LNCAP (cell line): ENCODE results near the gene RTN4.

Experiments used
- TF ChIP-seq, protein P1 (sequence below): fragments of 450-650 bp; IDR thresholded peaks from 2 replicates; pipeline ENCODE4 v1.5.1; 2017; ENCODE audit warnings: mild to moderate bottlenecking

RTN4 gene

GRCh38 chr2:55061523-55062344 is 11.5 kb upstream of the RTN4 start:
- TF ChIP-seq, protein P1, sequence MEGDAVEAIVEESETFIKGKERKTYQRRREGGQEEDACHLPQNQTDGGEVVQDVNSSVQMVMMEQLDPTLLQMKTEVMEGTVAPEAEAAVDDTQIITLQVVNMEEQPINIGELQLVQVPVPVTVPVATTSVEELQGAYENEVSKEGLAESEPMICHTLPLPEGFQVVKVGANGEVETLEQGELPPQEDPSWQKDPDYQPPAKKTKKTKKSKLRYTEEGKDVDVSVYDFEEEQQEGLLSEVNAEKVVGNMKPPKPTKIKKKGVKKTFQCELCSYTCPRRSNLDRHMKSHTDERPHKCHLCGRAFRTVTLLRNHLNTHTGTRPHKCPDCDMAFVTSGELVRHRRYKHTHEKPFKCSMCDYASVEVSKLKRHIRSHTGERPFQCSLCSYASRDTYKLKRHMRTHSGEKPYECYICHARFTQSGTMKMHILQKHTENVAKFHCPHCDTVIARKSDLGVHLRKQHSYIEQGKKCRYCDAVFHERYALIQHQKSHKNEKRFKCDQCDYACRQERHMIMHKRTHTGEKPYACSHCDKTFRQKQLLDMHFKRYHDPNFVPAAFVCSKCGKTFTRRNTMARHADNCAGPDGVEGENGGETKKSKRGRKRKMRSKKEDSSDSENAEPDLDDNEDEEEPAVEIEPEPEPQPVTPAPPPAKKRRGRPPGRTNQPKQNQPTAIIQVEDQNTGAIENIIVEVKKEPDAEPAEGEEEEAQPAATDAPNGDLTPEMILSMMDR: no peak

- TF ChIP-seq, protein P1: no peak
Measured at GRCh38 chr2:55059793-55060192, 9.5 kb upstream of the RTN4 start.

- TF ChIP-seq, protein P1: no peak
Measured at GRCh38 chr2:55057474-55057873, 7.2 kb upstream of the RTN4 start.

DNA sequence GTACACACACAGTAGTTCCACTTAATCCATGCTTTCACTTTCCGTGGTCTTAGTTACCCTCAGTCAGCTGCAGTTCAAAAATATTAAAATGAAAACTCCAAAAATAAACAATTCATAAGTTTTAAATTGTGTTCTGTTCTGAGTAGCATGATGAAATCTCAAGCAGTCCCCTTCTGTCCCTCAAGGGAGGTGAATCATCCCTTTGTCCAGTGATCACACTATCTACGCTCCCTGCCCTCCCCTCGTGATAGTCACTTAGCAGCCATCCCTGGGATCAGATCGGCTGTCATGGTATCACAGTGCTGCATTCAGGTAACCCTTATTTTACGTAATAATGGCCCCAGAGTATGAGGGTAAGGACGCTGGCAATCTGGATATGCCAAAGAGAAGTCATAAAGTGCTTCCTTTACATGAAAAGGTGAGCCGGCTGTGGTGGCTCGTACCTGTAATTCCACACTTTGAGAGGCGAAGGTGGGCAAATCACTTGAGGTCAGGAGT is 5.8 kb upstream of the RTN4 start:
- TF ChIP-seq, protein P1: no peak

DNA sequence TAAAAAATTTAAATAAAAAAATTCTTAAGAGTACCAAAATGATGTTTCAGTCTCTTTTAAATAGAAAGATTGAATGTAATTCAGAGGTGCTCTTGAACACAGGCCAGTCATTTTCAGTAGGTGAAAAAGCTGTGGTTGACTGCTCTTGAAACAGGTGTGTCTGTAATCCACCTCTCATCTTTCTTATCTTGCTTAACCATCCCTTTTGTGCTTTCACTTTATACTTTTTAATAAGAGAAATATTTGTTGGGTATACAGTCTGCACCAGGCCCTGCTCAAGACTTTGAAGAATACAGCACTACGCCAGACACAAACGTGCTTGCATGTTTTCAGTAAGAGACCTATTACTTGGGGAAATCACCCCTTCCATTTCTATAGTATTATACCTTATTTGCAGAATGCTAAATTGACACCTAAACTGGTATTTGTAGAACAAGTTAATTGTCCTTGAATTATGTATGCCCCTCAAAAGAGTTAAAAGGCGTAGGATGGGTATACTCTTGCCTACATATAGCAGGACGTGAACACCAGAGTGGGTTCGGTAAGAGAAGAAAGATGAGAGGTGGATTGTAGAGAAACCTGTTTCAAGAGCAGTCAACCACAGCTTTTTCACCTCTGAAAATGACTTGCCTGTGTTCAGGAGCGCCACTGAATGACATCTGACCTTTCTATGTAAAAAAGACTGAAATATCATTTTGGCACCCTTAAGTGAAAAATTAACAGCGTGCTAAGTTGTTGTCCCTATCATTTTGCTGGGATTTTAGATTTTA is 4.0 kb upstream of the RTN4 start:
- TF ChIP-seq, protein P1: no peak

- TF ChIP-seq, protein P1: no peak
Measured at GRCh38 chr2:55052129-55053061, 2.1 kb upstream of the RTN4 start.
